GM10266 (cell line): ENCODE measurements around the gene TRPM5.

Experiments used
- DNase-seq: peaks from one replicate; pipeline ENCODE4 v3.0.0; 2012; ENCODE audit errors: extremely low spot score
- CTCF ChIP-seq: IDR thresholded peaks from 2 replicates; pipeline ENCODE4 v1.5.1; 2012; ENCODE audit warnings: mild to moderate bottlenecking, low read depth; ENCODE audit not compliant: control insufficient read depth, insufficient read depth; ENCODE audit errors: missing control alignments

TRPM5 gene

GRCh38 chr11:2426826-2427521 is 17.3 kb downstream of the TRPM5 start:
- DNase-seq = no peak
- no peak for TF ChIP-seq CTCF

GRCh38 chr11:2426221-2426620 is 18.1 kb downstream of the TRPM5 start:
- TF ChIP-seq CTCF = no peak
- DNase-seq = no peak

GRCh38 chr11:2425506-2425905 is 18.8 kb downstream of the TRPM5 start:
- DNase-seq = no peak
- no peak for TF ChIP-seq CTCF

GRCh38 chr11:2424811-2425495 is 19.4 kb downstream of the TRPM5 start:
- no peak for TF ChIP-seq CTCF
- no peak for DNase-seq

GRCh38 chr11:2423157-2424025 is 20.9 kb downstream of the TRPM5 start:
- no peak for TF ChIP-seq CTCF
- no peak for DNase-seq

GRCh38 chr11:2422461-2423156 is 21.7 kb downstream of the TRPM5 start:
- TF ChIP-seq CTCF = no peak

GRCh38 chr11:2421996-2422395 is 22.3 kb downstream of the TRPM5 start:
- no peak for TF ChIP-seq CTCF

More at GRCh38 chr11:2422461-2423156, 21.7 kb downstream of the TRPM5 start:
- DNase-seq = no peak

More at GRCh38 chr11:2421996-2422395, 22.3 kb downstream of the TRPM5 start:
- no peak for DNase-seq
